ENCODE data around the gene ECEL1.
A peak's percentile ranks its signal among the peaks of the same experiment; 100 is the strongest.

- no peak for TF ChIP-seq POLR2AphosphoS5 (IDR thresholded peaks at IDR 0.05; ENCODE audit: low read depth)
- no peak for TF ChIP-seq ZNF331 (CRISPR knock-in tag; IDR thresholded peaks at IDR 0.05; ENCODE audit: low read depth)
- TF ChIP-seq EZH2 (IDR thresholded peaks at IDR 0.05; ENCODE audit: low read depth, unreplicated experiment): peak; percentile 1
Measured at GRCh38 chr2:232487385-232488096, at the start of gene ECEL1.
